GM19452 (cell line): ENCODE data around the gene MUCL3.
"Not testable (repeated sequence)": the region's sequence is repeated elsewhere in the genome, so short reads cannot be mapped to it uniquely, and the experiment has no call there.

Experiments used
- ATAC-seq: cut with Tn5 transposase; IDR thresholded peaks from one replicate; pipeline ENCODE4 v1.9.1; 2021; ENCODE audit not compliant: unreplicated experiment

MUCL3 gene

GRCh38 chr6:30939473-30939872, 1.3 kb upstream of the MUCL3 start:
- ATAC-seq, result no peak

- ATAC-seq, result no peak
Measured at GRCh38 chr6:30942338-30943060, 1.7 kb downstream of the MUCL3 start.

- ATAC-seq, result no peak
Measured at GRCh38 chr6:30944051-30944450, 3.3 kb downstream of the MUCL3 start.

- no peak for ATAC-seq
Measured at GRCh38 chr6:30945281-30945680, 4.5 kb downstream of the MUCL3 start.

GRCh38 chr6:30947231-30947630, 6.5 kb downstream of the MUCL3 start:
- ATAC-seq, result no peak

GRCh38 chr6:30948811-30949210, 8.0 kb downstream of the MUCL3 start:
- no peak for ATAC-seq

GRCh38 chr6:30951907-30952469, 11.2 kb downstream of the MUCL3 start:
- no peak for ATAC-seq

- ATAC-seq, result no peak
Measured at GRCh38 chr6:30954631-30955366, 14.0 kb downstream of the MUCL3 start.

- ATAC-seq, result peak; percentile 58
Measured at GRCh38 chr6:30955367-30956042, 14.7 kb downstream of the MUCL3 start.

- no peak for ATAC-seq
Measured at GRCh38 chr6:30957716-30958115, 16.9 kb downstream of the MUCL3 start.

GRCh38 chr6:30960907-30961673, 20.3 kb downstream of the MUCL3 start:
- ATAC-seq, result no peak

GRCh38 chr6:30962716-30963115, 21.9 kb downstream of the MUCL3 start:
- no peak for ATAC-seq

- no peak for ATAC-seq
Measured at GRCh38 chr6:30963641-30964040, 22.9 kb downstream of the MUCL3 start.

- no peak for ATAC-seq
Measured at GRCh38 chr6:30964075-30964474, 23.3 kb downstream of the MUCL3 start.

GRCh38 chr6:30965140-30965601, 24.4 kb downstream of the MUCL3 start:
- no peak for ATAC-seq

GRCh38 chr6:30966154-30966553, 25.4 kb downstream of the MUCL3 start:
- no peak for ATAC-seq

- not testable (repeated sequence) for ATAC-seq
Measured at GRCh38 chr6:30969171-30969570, 28.4 kb downstream of the MUCL3 start.

GRCh38 chr6:30970946-30971345, 30.2 kb downstream of the MUCL3 start:
- ATAC-seq, result no peak

GRCh38 chr6:30972816-30973215, 32.0 kb downstream of the MUCL3 start:
- no peak for ATAC-seq

- ATAC-seq, result no peak
Measured at GRCh38 chr6:30974490-30975252, 33.9 kb downstream of the MUCL3 start.
